H1 (cell line): ENCODE measurements around the gene PRKAG1. TPM values are rescaled to one million over a fixed set of nuclear protein-coding genes. Genes with fewer than 3 reads are reported as not detected.

ENCODE experiments used
- CTCF ChIA-PET: fragments of 300-600 bp; sonication (Branson Sonifier 250); formaldehyde crosslinking; loops from one replicate; lab custom pipeline; 2021; ENCODE audit not compliant: partially characterized antibody; lab: Charles Lee
- POLR2A ChIA-PET: fragments of 300-600 bp; sonication (Branson Sonifier 250); formaldehyde crosslinking; loops from one replicate; lab custom pipeline; 2021; ENCODE audit warnings: inconsistent platforms; ENCODE audit not compliant: partially characterized antibody; lab: Charles Lee
- DNase-seq, 2 experiments: peaks; one replicate each; pipeline versions ENCODE4 v3.0.0 to v3.0.0-alpha.2; 2010 to 2022; ENCODE audit warnings: low spot score in 2 of 2, low read depth in 1 of 2, mixed read lengths in 1 of 2
- FAIRE-seq: peaks from 2 replicates; lab custom pipeline; 2011; peaks lifted over from hg19 to GRCh38; lab: Jason Lieb, UNC
- H2AFZ ChIP-seq: 2 replicates; pipeline ENCODE4 v1.8.1; 2012; ENCODE audit warnings: low read length, inconsistent platforms
- H2AK5ac ChIP-seq: 2 replicates; pipeline ENCODE4 v1.6.1; 2013; ENCODE audit warnings: low read depth, low read length
- H2BK120ac ChIP-seq: replicated peaks from 2 replicates; pipeline ENCODE3; 2013; ENCODE audit warnings: low read depth, low read length, inconsistent platforms
- H2BK12ac ChIP-seq: 2 replicates; pipeline ENCODE4 v1.6.1; 2013; ENCODE audit warnings: low read depth, low read length
- H2BK15ac ChIP-seq: 2 replicates; pipeline ENCODE4 v1.6.1; 2013; ENCODE audit warnings: low read length
- H2BK20ac ChIP-seq: 2 replicates; pipeline ENCODE4 v1.6.1; 2013; ENCODE audit warnings: low read length
- H2BK5ac ChIP-seq: 2 replicates; pipeline ENCODE4 v1.6.1; 2013; ENCODE audit warnings: low read depth, low read length
- H3K14ac ChIP-seq: 2 replicates; pipeline ENCODE4 v1.6.1; 2013; ENCODE audit warnings: inconsistent platforms; ENCODE audit not compliant: insufficient read length
- H3K18ac ChIP-seq: 2 replicates; pipeline ENCODE4 v1.6.1; 2013; ENCODE audit warnings: low read length; ENCODE audit errors: extremely low read depth
- H3K23ac ChIP-seq: 2 replicates; pipeline ENCODE4 v1.6.1; 2013; ENCODE audit warnings: inconsistent platforms; ENCODE audit not compliant: insufficient read length
- H3K23me2 ChIP-seq: 2 replicates; pipeline ENCODE4 v1.6.1; 2013; ENCODE audit warnings: low read depth, low read length
- H3K27ac ChIP-seq: 2 replicates; pipeline ENCODE4 v1.6.1; 2011; ENCODE audit warnings: low read depth, low read length, inconsistent platforms
- H3K27me3 ChIP-seq, 4 experiments: replicated peaks in 1 of 4; 1 replicate in 1 of 4; 2 replicates in 3 of 4; pipeline versions ENCODE4 v1.6.1 to v1.8.1; 2011 to 2013; ENCODE audit warnings: low read length in 3 of 4, mild to moderate bottlenecking in 3 of 4, inconsistent platforms in 2 of 4, mixed read lengths in 2 of 4, moderate library complexity in 1 of 4; ENCODE audit not compliant: control insufficient read depth in 3 of 4, insufficient read depth in 3 of 4; ENCODE audit errors: extremely low read depth in 1 of 4
- H3K36me3 ChIP-seq, 4 experiments: 2 replicates each; pipeline versions ENCODE4 v1.6.1 to v1.8.1; 2011 to 2013; ENCODE audit warnings: mild to moderate bottlenecking in 4 of 4, low read length in 3 of 4, moderate library complexity in 2 of 4, control low read depth in 1 of 4, inconsistent platforms in 1 of 4; ENCODE audit not compliant: insufficient read depth in 4 of 4, control insufficient read depth in 2 of 4
- H3K4ac ChIP-seq: replicated peaks from 2 replicates; pipeline ENCODE3; 2013; ENCODE audit warnings: low read length, low read depth, mixed read lengths, inconsistent platforms; ENCODE audit not compliant: insufficient read length
- H3K4me1 ChIP-seq, 4 experiments: replicated peaks in 1 of 4; 1 replicate in 1 of 4; 2 replicates in 3 of 4; pipeline versions ENCODE4 v1.6.1 to v1.8.1; 2011 to 2013; ENCODE audit warnings: low read length in 3 of 4, inconsistent platforms in 2 of 4, mixed read lengths in 1 of 4; ENCODE audit not compliant: insufficient read depth in 4 of 4, control insufficient read depth in 3 of 4
- H3K4me2 ChIP-seq, 2 experiments: 2 replicates each; pipeline versions ENCODE4 v1.6.1 to v1.8.1; 2011 to 2013; ENCODE audit warnings: low read depth in 2 of 2, low read length in 2 of 2, control low read depth in 1 of 2, inconsistent platforms in 1 of 2, mild to moderate bottlenecking in 1 of 2; ENCODE audit not compliant: insufficient read depth in 1 of 2
- H3K4me3 ChIP-seq, 4 experiments: fragments of 200-600, 300-600 bp in 1 of 4; sonication (generic), shearing (Covaris generic), sonication (Bioruptor Twin) in 1 of 4; 2 replicates each; pipeline versions ENCODE4 v1.5.1 to v1.8.1; 2011 to 2016; ENCODE audit warnings: low read length in 4 of 4, low read depth in 3 of 4, control low read depth in 2 of 4, inconsistent platforms in 2 of 4, mild to moderate bottlenecking in 2 of 4, mixed read lengths in 1 of 4, moderate library complexity in 1 of 4; ENCODE audit not compliant: insufficient read depth in 2 of 4; ENCODE audit errors: extremely low read depth in 1 of 4
- H3K56ac ChIP-seq: replicated peaks from 2 replicates; pipeline ENCODE3; 2013; ENCODE audit warnings: low read depth, mild to moderate bottlenecking, mixed read lengths, low read length, inconsistent platforms; ENCODE audit not compliant: insufficient read length
- H3K79me1 ChIP-seq: 2 replicates; pipeline ENCODE4 v1.6.1; 2013; ENCODE audit warnings: low read depth, low read length, control low read depth
- H3K79me2 ChIP-seq, 2 experiments: 2 replicates each; pipeline versions ENCODE4 v1.6.1 to v1.8.1; 2012 to 2013; ENCODE audit warnings: low read length in 2 of 2, mild to moderate bottlenecking in 2 of 2, inconsistent platforms in 1 of 2; ENCODE audit not compliant: insufficient read depth in 2 of 2, control insufficient read depth in 1 of 2
- H3K9ac ChIP-seq, 4 experiments: replicated peaks in 1 of 4; 1 replicate in 1 of 4; 2 replicates in 3 of 4; pipeline versions ENCODE4 v1.6.1 to v1.8.1; 2011 to 2013; ENCODE audit warnings: low read depth in 3 of 4, low read length in 3 of 4, control low read depth in 2 of 4, mild to moderate bottlenecking in 2 of 4, moderate library complexity in 2 of 4, inconsistent platforms in 1 of 4; ENCODE audit errors: extremely low read depth in 1 of 4
- H3K9me3 ChIP-seq, 2 experiments: 2 replicates each; pipeline versions ENCODE4 v1.6.1 to v1.8.1; 2012 to 2013; ENCODE audit warnings: mild to moderate bottlenecking in 2 of 2, moderate library complexity in 2 of 2, control low read depth in 1 of 2, inconsistent platforms in 1 of 2, low read depth in 1 of 2, low read length in 1 of 2, mixed read lengths in 1 of 2; ENCODE audit not compliant: insufficient read depth in 2 of 2
- H4K20me1 ChIP-seq, 2 experiments: replicated peaks in 1 of 2; 2 replicates each; pipeline versions ENCODE3 to v1.8.1; 2011 to 2013; ENCODE audit warnings: inconsistent platforms in 2 of 2, low read length in 2 of 2, mild to moderate bottlenecking in 1 of 2; ENCODE audit not compliant: insufficient read depth in 2 of 2, control insufficient read depth in 1 of 2
- H4K5ac ChIP-seq: 2 replicates; pipeline ENCODE4 v1.6.1; 2013; ENCODE audit warnings: low read length, low read depth, mixed read lengths, inconsistent platforms; ENCODE audit not compliant: insufficient read length
- H4K8ac ChIP-seq: 2 replicates; pipeline ENCODE4 v1.8.0; 2013; ENCODE audit warnings: mild to moderate bottlenecking, moderate library complexity, low read length, inconsistent platforms; ENCODE audit not compliant: insufficient read depth; ENCODE audit errors: extremely low read depth
- H4K91ac ChIP-seq: replicated peaks from 2 replicates; pipeline ENCODE3; 2013; ENCODE audit warnings: low read length, mixed read lengths, inconsistent platforms; ENCODE audit not compliant: insufficient read length
- SIX5 ChIP-seq: IDR thresholded peaks from 2 replicates; pipeline ENCODE4 v1.6.1; 2011; ENCODE audit warnings: mild to moderate bottlenecking, low read depth, low read length
- WGBS, 2 experiments: shearing (Covaris generic) in 1 of 2; methylation state at CpG; one replicate each; pipeline versions ENCODE4 v1.1.6 to v1.1.7; 2013 to 2015; ENCODE audit warnings: low lambda C conversion rate in 2 of 2, mixed read lengths in 2 of 2, inconsistent platforms in 1 of 2, low coverage in 1 of 2, missing lambda C conversion rate in 1 of 2; ENCODE audit not compliant: insufficient replicate concordance in 2 of 2, insufficient coverage in 1 of 2, insufficient read length in 1 of 2; ENCODE audit errors: extremely low coverage in 1 of 2, missing lambda C conversion rate in 1 of 2; 5-methylcytosine and 5-hydroxymethylcytosine counted together
- polyA plus RNA-seq, 7 experiments: library from polyadenylated mRNA; depleted of rRNA in 3 of 7; stranded (reverse) in 5 of 7; unstranded in 2 of 7; fragments of >200 nt in 5 of 7; fragments of 200-250 nt in 2 of 7; gene quantifications; 1 replicate in 5 of 7; 2 replicates in 1 of 7; 4 replicates in 1 of 7; pipeline versions ENCODE4 v1.2.1 to v1.2.3, GENCODE V29; 2011 to 2013; ENCODE audit warnings: missing spikeins in 2 of 7, mixed read lengths in 2 of 7
- total RNA-seq: library from RNA; stranded (reverse); fragmentation: NEBNext Ultra II Directional; extraction: Animal tissue kit (Norgen Biotek cat#: 25700); gene quantifications from 2 replicates; pipeline ENCODE4 v1.2.1, GENCODE V29; 2021

The PRKAG1 gene
- total and polyA plus RNA-seq, 2 of the 8 experiments (the other 6 are each of a cell fraction or from before 2014, with no cell fraction given): 38.6 to 57.5 TPM

- no peak overlapping the region for H2BK12ac ChIP-seq
- CTCF ChIA-PET: interaction anchor here (0.6 to 11.5 kb wide), 8 partner anchors 15 to 77 kb away, joined by 3 to 207 read pairs (median 4); partner anchors contain the start of genes DDN and WNT1
- H2BK15ac ChIP-seq: no peak overlapping the region
- no peak overlapping the region for H3K14ac ChIP-seq
- H3K79me1 ChIP-seq: no peaks in the 10 kb centered on the region
- no peaks in the 10 kb centered on the region for H3K79me2 ChIP-seq
- H2AK5ac ChIP-seq: no peak overlapping the region
- no peak overlapping the region for H2AFZ ChIP-seq
- H3K9ac ChIP-seq: no peak overlapping the region
- no peak for FAIRE-seq
- H3K9me3 ChIP-seq: no peaks in the 10 kb centered on the region
- H3K4me1 ChIP-seq: peaks cover 0 to 6% (median 0%) of the 10 kb centered on the region in 4 experiments; a peak in 2 of 7 replicates
- H3K4me3 ChIP-seq: no peak overlapping the region
- POLR2A ChIA-PET: interaction anchor here (2.3 to 3.0 kb wide), 3 partner anchors 9 to 16 kb away, joined by 10 to 16 read pairs (median 11); no protein-coding TSS in a partner anchor
- no peak for DNase-seq
- H3K18ac ChIP-seq: no peak overlapping the region
- H3K36me3 ChIP-seq: no peaks in the 10 kb centered on the region
- H4K91ac ChIP-seq: no peak overlapping the region
- peaks cover 5% of the 10 kb centered on the region; the same call in 1 of the 2 replicates for H3K23me2 ChIP-seq
- H3K4ac ChIP-seq: no peak overlapping the region
- H3K23ac ChIP-seq: no peak overlapping the region
- H2BK20ac ChIP-seq: no peak overlapping the region
- H3K27ac ChIP-seq: no peak overlapping the region
- H2BK120ac ChIP-seq: no peak overlapping the region
- no peak overlapping the region for H4K8ac ChIP-seq
- no peak overlapping the region for H3K4me2 ChIP-seq
- no peak overlapping the region for H4K5ac ChIP-seq
- H3K56ac ChIP-seq: no peak overlapping the region
- no peak for TF ChIP-seq SIX5
- H2BK5ac ChIP-seq: no peak overlapping the region
- no peaks in the 10 kb centered on the region for H4K20me1 ChIP-seq
- no peaks in the 10 kb centered on the region for H3K27me3 ChIP-seq
- 93 to 100% methylated on average over 1 to 3 of the region's 3 CpGs for WGBS, 2 experiments
Measured at GRCh38 chr12:49013428-49013827, 5.1 kb downstream of the PRKAG1 start.
